Measurements from ENCODE around the gene C2orf76. TPM values are rescaled to one million over a fixed set of nuclear protein-coding genes. Genes with fewer than 3 reads are reported as not detected.
"Not testable (repeated sequence)": the region's sequence is repeated elsewhere in the genome, so short reads cannot be mapped to it uniquely, and the experiment has no call there.

The C2orf76 gene
- total RNA-seq, 1 donor from 2014 or later: 11.7 TPM

DNA sequence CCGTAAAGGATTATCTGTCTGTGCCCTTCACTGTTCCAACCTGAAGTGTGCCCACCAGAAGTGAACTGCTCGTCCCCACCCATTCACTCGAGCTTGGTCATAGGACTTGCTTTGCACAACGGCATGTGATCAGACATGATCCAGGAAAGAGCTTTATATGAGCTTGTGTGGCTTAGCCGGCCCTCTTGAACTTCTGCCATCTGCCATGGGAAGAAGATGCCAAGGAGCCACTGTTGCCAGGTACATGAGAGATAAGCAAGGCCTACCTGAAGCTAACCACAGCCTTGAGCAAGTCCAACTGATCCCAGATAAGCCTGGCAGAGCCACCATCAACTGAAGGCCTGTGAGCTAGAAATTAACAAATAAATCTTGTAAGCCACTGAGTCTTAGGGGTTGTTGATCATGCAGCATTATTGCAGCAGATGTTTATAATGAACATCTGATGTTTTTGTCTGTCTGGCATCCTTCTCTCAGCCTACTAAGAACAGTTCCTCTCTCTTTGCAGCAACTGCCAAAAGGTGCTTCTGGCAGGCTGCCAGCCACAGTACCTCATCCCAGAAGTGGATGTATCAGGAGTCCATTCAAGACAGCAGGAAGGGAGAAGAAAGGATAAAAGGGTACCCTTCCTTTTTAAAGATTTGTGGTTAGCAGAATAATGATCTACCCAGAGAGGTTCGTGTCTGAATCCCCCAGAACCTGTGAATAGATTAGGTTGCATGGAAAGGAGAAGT, 16.9 kb upstream of the C2orf76 start:
- H3K27ac Mint-ChIP-seq: no peak overlapping the region
- no peaks in the 10 kb centered on the region for H3K9me3 Mint-ChIP-seq
- no peak overlapping the region for H3K4me3 Mint-ChIP-seq
- peaks cover 11% of the 10 kb centered on the region for H3K4me1 Mint-ChIP-seq (ENCODE audit: unreplicated experiment)
- TF ChIP-seq, protein P1, sequence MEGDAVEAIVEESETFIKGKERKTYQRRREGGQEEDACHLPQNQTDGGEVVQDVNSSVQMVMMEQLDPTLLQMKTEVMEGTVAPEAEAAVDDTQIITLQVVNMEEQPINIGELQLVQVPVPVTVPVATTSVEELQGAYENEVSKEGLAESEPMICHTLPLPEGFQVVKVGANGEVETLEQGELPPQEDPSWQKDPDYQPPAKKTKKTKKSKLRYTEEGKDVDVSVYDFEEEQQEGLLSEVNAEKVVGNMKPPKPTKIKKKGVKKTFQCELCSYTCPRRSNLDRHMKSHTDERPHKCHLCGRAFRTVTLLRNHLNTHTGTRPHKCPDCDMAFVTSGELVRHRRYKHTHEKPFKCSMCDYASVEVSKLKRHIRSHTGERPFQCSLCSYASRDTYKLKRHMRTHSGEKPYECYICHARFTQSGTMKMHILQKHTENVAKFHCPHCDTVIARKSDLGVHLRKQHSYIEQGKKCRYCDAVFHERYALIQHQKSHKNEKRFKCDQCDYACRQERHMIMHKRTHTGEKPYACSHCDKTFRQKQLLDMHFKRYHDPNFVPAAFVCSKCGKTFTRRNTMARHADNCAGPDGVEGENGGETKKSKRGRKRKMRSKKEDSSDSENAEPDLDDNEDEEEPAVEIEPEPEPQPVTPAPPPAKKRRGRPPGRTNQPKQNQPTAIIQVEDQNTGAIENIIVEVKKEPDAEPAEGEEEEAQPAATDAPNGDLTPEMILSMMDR (conservative IDR thresholded peaks at IDR 0.05): no peak
- no peaks in the 10 kb centered on the region for H3K27me3 Mint-ChIP-seq
- H3K36me3 Mint-ChIP-seq: no peaks in the 10 kb centered on the region
- DNase-seq (ENCODE audit: extremely low spot score, unreplicated experiment): no peak

DNA sequence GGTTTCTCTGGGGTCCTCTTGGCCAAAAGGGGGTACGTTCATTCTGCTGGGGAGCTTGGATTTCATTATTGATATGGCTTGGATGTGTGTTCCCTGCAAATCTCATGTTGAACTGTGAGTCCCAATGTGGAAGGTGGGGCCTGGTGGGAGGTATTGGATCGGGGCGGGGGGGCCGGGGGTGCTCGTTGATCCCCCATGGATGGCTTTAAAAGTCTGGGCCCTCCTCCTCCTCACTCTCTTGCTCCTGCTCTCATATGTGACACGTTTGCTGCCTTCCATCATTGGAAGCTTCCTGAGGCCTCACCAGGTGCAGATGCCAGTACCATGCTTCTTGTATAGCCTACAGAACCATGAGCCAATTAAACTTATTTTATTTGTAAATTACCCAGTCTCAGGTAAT, 11.9 kb upstream of the C2orf76 start:
- Mint-ChIP-seq H3K27ac (no peak overlapping the region), H3K4me1 (ENCODE audit: unreplicated experiment) (no peaks in the 10 kb centered on the region), H3K9me3 (peaks cover 5% of the 10 kb centered on the region), H3K4me3 (no peak overlapping the region), H3K27me3 (no peaks in the 10 kb centered on the region), H3K36me3 (peaks cover 17% of the 10 kb centered on the region)
- TF ChIP-seq, protein P1 (conservative IDR thresholded peaks at IDR 0.05): no peak
- no peak for DNase-seq (ENCODE audit: extremely low spot score, unreplicated experiment)

DNA sequence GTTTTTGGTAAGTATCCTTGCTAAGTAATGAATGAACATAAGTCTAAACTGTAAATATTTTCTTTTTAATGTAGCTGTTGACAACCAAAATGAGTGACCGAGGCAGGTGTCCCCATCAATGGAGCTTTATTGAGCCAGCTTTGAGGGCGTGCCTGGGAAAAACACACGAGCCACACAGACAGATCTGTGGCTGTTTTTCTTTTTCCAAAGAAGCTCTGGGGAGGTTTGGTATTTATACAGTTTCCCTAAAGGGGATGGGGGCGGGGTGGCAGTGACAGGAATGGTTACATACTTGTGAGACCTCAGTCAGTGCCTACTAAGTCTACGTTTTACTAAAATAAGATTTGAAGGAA, 11.3 kb upstream of the C2orf76 start:
- H3K9me3 Mint-ChIP-seq: peaks cover 6% of the 10 kb centered on the region
- DNase-seq (ENCODE audit: extremely low spot score, unreplicated experiment): no peak
- peak overlapping the region; percentile 32 for H3K27ac Mint-ChIP-seq
- no peaks in the 10 kb centered on the region for H3K27me3 Mint-ChIP-seq
- H3K4me3 Mint-ChIP-seq: no peak overlapping the region
- TF ChIP-seq, protein P1 (conservative IDR thresholded peaks at IDR 0.05): no peak
- peaks cover 22% of the 10 kb centered on the region for H3K36me3 Mint-ChIP-seq
- no peaks in the 10 kb centered on the region for H3K4me1 Mint-ChIP-seq (ENCODE audit: unreplicated experiment)

DNA sequence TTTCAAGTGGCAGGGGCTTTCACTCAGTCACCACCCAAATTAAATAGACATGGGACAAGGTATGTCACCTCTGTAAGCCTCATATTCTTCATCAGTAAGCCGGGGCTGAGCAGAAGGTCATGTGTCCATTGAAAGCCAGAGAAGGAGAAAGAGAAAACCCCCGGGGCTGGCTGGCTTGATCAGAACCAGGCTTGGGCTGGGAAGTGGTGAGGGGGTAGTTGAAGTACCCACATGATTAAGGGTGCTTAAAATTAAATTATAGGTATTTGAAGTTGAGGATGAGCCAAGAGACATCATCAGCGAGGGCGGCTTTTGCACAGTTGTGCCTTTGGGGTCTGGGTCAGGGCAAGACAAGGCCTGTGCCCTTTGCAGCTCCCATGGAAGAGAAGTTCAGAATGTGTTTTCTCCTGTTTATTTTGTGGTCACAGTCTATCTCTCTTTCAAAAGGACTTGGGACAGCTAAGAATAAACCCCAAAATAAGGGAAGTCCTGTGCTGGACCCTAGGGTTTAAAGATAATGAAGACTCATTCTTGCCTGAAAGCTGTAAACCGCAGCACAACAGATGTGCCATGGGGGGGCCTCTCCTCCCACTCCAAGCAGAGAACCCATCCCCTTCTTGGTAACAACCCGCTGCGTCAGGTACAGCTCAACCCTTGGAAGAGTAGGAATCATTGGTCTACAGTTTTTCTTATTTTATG, 10.8 kb upstream of the C2orf76 start:
- H3K9me3 Mint-ChIP-seq: peaks cover 6% of the 10 kb centered on the region
- H3K36me3 Mint-ChIP-seq: peaks cover 27% of the 10 kb centered on the region
- no peak overlapping the region for H3K4me3 Mint-ChIP-seq
- TF ChIP-seq, protein P1 (conservative IDR thresholded peaks at IDR 0.05): no peak
- H3K4me1 Mint-ChIP-seq (ENCODE audit: unreplicated experiment): no peaks in the 10 kb centered on the region
- no peaks in the 10 kb centered on the region for H3K27me3 Mint-ChIP-seq
- peak overlapping the region; percentile 34 for H3K27ac Mint-ChIP-seq
- no peak for DNase-seq (ENCODE audit: extremely low spot score, unreplicated experiment)

DNA sequence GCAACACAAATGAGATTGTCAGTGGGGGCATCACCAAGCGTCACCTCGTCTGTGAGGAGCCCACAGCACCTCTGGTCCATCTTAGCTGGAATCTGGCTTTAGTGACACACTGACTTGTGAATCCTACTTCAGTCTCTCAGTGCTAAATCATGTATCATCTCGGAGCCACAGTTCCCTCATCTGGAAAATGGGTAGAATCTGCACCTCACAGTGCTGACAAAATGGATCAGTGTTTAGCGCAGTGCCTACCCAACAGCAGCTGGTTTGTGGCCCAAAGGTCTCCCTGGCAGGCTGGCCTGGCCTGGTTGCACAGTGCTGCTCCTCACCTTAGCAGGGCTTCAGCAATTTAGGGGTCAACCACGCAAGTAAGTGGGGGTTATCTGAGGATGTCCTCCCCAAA, 10.2 kb upstream of the C2orf76 start:
- DNase-seq (ENCODE audit: extremely low spot score, unreplicated experiment): no peak
- Mint-ChIP-seq H3K4me3 (no peak overlapping the region), H3K27ac (peak overlapping the region; percentile 34), H3K4me1 (ENCODE audit: unreplicated experiment) (no peaks in the 10 kb centered on the region), H3K36me3 (peaks cover 33% of the 10 kb centered on the region), H3K27me3 (no peaks in the 10 kb centered on the region), H3K9me3 (peaks cover 6% of the 10 kb centered on the region)
- TF ChIP-seq, protein P1 (conservative IDR thresholded peaks at IDR 0.05): no peak

DNA sequence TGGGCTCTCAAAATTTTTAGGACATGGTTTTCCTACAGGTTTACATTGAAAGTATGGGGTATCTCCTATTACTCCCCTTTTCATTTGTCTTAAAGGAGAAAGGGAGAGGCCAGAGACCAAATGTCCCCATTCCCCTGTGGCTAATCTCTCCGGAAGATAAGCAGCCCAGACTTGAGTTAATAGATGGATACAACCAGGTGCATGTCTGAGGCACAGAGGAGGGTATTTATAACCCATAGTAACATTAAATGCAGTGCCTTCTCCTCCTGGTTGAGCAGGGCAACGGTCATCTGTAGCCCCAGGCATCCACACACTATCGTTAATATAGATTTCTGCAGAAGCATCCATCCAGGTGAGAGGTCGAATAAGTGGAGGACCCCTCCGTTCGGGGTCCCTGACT, 9.8 kb upstream of the C2orf76 start:
- peaks cover 35% of the 10 kb centered on the region for H3K36me3 Mint-ChIP-seq
- DNase-seq (ENCODE audit: extremely low spot score, unreplicated experiment); H3K27ac Mint-ChIP-seq; H3K27me3 Mint-ChIP-seq; H3K4me3 Mint-ChIP-seq; H3K9me3 Mint-ChIP-seq; H3K4me1 Mint-ChIP-seq (ENCODE audit: unreplicated experiment): not testable (repeated sequence)

DNA sequence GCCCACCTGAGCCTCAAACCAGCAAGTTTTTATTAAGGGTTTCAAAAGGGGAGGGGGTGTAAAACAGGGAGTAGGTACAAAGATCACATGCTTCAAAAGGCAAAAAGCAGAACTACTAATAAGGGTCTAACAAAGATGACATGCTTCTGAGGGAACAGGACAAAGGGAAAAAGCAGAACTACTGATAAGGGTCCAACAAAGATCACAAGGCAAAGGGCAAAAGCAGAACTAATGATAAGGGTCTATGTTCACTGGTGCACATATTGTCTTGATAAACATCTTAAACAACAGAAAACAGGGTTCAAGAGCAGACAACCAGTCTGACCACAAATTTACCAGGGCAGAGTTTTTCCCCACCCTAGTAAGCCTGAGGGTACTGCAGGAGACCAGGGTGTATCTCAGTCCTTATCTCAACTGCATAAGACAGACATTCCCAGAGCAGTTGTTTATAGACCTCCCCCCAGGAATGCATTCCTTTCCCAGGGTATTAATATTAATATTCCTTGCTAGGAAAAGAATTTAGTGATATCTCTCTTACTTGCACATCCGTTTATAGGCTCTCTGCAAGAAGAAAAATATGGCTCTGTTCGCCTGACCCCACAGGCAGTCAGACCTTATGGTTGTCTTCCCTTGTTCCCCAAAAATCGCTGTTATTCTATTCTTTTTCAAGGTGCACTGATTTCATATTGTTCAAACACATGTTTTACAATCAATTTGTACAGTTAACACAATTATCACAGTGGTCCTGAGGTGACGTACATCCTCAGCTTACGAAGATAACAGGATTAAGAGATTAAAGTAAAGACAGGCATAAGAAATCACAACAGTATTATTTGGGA, 7.5 kb upstream of the C2orf76 start:
- not testable (repeated sequence) for H3K27ac Mint-ChIP-seq; H3K4me1 Mint-ChIP-seq (ENCODE audit: unreplicated experiment)
- peaks cover 52% of the 10 kb centered on the region for H3K36me3 Mint-ChIP-seq

More for the DNA sequence above, 7.5 kb upstream of the C2orf76 start:
- H3K9me3 Mint-ChIP-seq; DNase-seq (ENCODE audit: extremely low spot score, unreplicated experiment); H3K4me3 Mint-ChIP-seq; H3K27me3 Mint-ChIP-seq: not testable (repeated sequence)
